22Rv1 (cell line): Measurements from ENCODE around the gene SPRR2F.

Experiments used
- ZFX ChIP-seq: fragments of 450-650 bp; IDR thresholded peaks from 2 replicates; pipeline ENCODE4 v1.6.1; 2017; ENCODE audit warnings: antibody characterized with exemption, borderline replicate concordance
- TF ChIP-seq, protein P1 (sequence below): fragments of 450-650 bp; IDR thresholded peaks from 2 replicates; pipeline ENCODE4 v1.5.1; 2017; ENCODE audit warnings: mild to moderate bottlenecking

DNA sequence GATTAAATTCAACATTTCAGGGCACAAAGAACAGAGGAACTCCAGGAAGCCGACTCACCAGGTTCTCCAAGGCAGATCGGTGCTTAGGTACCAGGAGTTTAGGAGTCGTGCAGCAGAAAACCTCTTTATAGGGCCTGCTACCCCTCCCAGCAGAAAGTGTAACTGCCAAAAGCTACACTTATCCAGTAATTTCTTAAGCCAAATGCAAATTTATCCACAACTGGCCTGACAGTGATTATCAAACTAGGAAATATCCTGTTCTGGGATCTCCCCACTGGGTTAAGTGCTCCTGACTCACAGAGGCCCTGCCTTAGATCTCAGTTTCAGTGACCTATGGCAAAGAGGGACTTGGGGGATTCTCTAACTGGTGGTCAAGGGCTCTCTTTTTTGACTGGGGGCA lies at the start of gene SPRR2F:
- TF ChIP-seq, protein P1, sequence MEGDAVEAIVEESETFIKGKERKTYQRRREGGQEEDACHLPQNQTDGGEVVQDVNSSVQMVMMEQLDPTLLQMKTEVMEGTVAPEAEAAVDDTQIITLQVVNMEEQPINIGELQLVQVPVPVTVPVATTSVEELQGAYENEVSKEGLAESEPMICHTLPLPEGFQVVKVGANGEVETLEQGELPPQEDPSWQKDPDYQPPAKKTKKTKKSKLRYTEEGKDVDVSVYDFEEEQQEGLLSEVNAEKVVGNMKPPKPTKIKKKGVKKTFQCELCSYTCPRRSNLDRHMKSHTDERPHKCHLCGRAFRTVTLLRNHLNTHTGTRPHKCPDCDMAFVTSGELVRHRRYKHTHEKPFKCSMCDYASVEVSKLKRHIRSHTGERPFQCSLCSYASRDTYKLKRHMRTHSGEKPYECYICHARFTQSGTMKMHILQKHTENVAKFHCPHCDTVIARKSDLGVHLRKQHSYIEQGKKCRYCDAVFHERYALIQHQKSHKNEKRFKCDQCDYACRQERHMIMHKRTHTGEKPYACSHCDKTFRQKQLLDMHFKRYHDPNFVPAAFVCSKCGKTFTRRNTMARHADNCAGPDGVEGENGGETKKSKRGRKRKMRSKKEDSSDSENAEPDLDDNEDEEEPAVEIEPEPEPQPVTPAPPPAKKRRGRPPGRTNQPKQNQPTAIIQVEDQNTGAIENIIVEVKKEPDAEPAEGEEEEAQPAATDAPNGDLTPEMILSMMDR = no peak
- no peak for TF ChIP-seq ZFX
